BLaER1 treated with 17β-estradiol and CSF1 and Interleukin-3, amounts not matched to agents 10 nM and 100 nM (cell line): ENCODE measurements around the gene TRPM2.

Experiments
- H3K27ac ChIP-seq, 11 experiments: shearing (Covaris generic); formaldehyde crosslinking; 2 replicates each; pipeline ENCODE4 v1.8.1; 2022
- H3K27me3 ChIP-seq, 11 experiments: shearing (Covaris generic); formaldehyde crosslinking; 2 replicates each; pipeline ENCODE4 v1.8.1; 2022
- H3K36me3 ChIP-seq, 11 experiments: shearing (Covaris generic); formaldehyde crosslinking; 2 replicates each; pipeline ENCODE4 v1.8.1; 2022
- H3K4me1 ChIP-seq, 10 experiments: shearing (Covaris generic); formaldehyde crosslinking; 2 replicates each; pipeline ENCODE4 v1.8.1; 2022
- H3K4me2 ChIP-seq, 11 experiments: shearing (Covaris generic); formaldehyde crosslinking; 2 replicates each; pipeline ENCODE4 v1.8.1; 2022
- H3K4me3 ChIP-seq, 10 experiments: shearing (Covaris generic); formaldehyde crosslinking; 2 replicates each; pipeline ENCODE4 v1.8.1; 2022
- H3K9ac ChIP-seq, 11 experiments: shearing (Covaris generic); formaldehyde crosslinking; 2 replicates each; pipeline ENCODE4 v1.8.1; 2022
- H3K9me3 ChIP-seq, 11 experiments: shearing (Covaris generic); formaldehyde crosslinking; replicated peaks in 1 of 11; 2 replicates each; pipeline ENCODE4 v1.8.1; 2022
- H4K20me1 ChIP-seq, 11 experiments: shearing (Covaris generic); formaldehyde crosslinking; 2 replicates each; pipeline ENCODE4 v1.8.1; 2022
- Cebpa-rat ChIP-seq, 11 experiments: shearing (Covaris generic); IDR thresholded peaks; 2 replicates each; pipeline ENCODE4 v1.8.1; 2022

The TRPM2 gene

GRCh38 chr21:44312716-44313115 is 40.7 kb upstream of the TRPM2 start:
- Histone ChIP-seq H3K27ac (no peak overlapping the region), H3K9me3 (no peaks in the 10 kb centered on the region), H3K36me3 (peaks cover 76 to 100% (median 96%) of the 10 kb centered on the region in 11 experiments), H3K4me1 (peaks cover 0 to 29% (median 27%) of the 10 kb centered on the region in 10 experiments; a peak in 14 of 20 replicates), H3K4me3 (no peak overlapping the region), H3K9ac (no peak overlapping the region; a peak in 1 of 22 replicates), H4K20me1 (peaks cover 26 to 100% (median 93%) of the 10 kb centered on the region in 11 experiments), H3K27me3 (no peaks in the 10 kb centered on the region), H3K4me2 (no peak overlapping the region)
- no peak for TF ChIP-seq Cebpa-rat (IDR thresholded peaks at IDR 0.05)

- Histone ChIP-seq H3K4me1 (peaks cover 0 to 22% (median 19%) of the 10 kb centered on the region in 10 experiments; a peak in 14 of 20 replicates), H3K36me3 (peaks cover 78 to 100% (median 96%) of the 10 kb centered on the region in 11 experiments), H3K4me2 (no peak overlapping the region), H3K4me3 (no peak overlapping the region), H4K20me1 (peaks cover 22 to 100% (median 88%) of the 10 kb centered on the region in 11 experiments), H3K9ac (no peak overlapping the region), H3K27ac (no peak overlapping the region), H3K27me3 (no peaks in the 10 kb centered on the region), H3K9me3 (no peaks in the 10 kb centered on the region)
- TF ChIP-seq Cebpa-rat (IDR thresholded peaks at IDR 0.05): no peak
Measured at GRCh38 chr21:44313451-44313850, 40.0 kb upstream of the TRPM2 start.

- peaks cover 21 to 100% (median 82%) of the 10 kb centered on the region in 11 experiments for H4K20me1 ChIP-seq
- H3K36me3 ChIP-seq: peaks cover 84 to 100% (median 98%) of the 10 kb centered on the region in 11 experiments
Measured at GRCh38 chr21:44314128-44314527, 39.3 kb upstream of the TRPM2 start.

GRCh38 chr21:44314561-44314960 is 38.9 kb upstream of the TRPM2 start:
- Histone ChIP-seq H3K27ac (no peak overlapping the region), H4K20me1 (peaks cover 17 to 100% (median 81%) of the 10 kb centered on the region in 11 experiments), H3K4me1 (peaks cover 0 to 11% (median 8%) of the 10 kb centered on the region in 10 experiments; a peak in 14 of 20 replicates), H3K4me3 (no peak overlapping the region), H3K9me3 (no peaks in the 10 kb centered on the region), H3K9ac (no peak overlapping the region), H3K4me2 (no peak overlapping the region), H3K36me3 (peaks cover 85 to 100% (median 99%) of the 10 kb centered on the region in 11 experiments), H3K27me3 (no peaks in the 10 kb centered on the region)
- TF ChIP-seq Cebpa-rat (IDR thresholded peaks at IDR 0.05): no peak

More at GRCh38 chr21:44314128-44314527, 39.3 kb upstream of the TRPM2 start:
- no peak for TF ChIP-seq Cebpa-rat (IDR thresholded peaks at IDR 0.05)
- Histone ChIP-seq H3K4me2 (no peak overlapping the region), H3K4me1 (peaks cover 0 to 15% (median 13%) of the 10 kb centered on the region in 10 experiments; a peak in 14 of 20 replicates), H3K9ac (no peak overlapping the region), H3K9me3 (no peaks in the 10 kb centered on the region), H3K27ac (no peak overlapping the region), H3K27me3 (no peaks in the 10 kb centered on the region), H3K4me3 (no peak overlapping the region)

GRCh38 chr21:44315691-44316203 is 37.7 kb upstream of the TRPM2 start:
- Histone ChIP-seq H3K9ac (peak overlapping the region in 1 of 11 experiments; percentile 37; a peak in 1 of 22 replicates), H3K4me3 (no peak overlapping the region), H3K4me2 (no peak overlapping the region), H3K9me3 (no peaks in the 10 kb centered on the region), H3K27ac (peak overlapping the region in 3 of 11 experiments; percentile 8 to 43 (median 40); a peak in 5 of 22 replicates), H3K36me3 (peaks cover 85 to 100% (median 99%) of the 10 kb centered on the region in 11 experiments), H3K4me1 (no peaks in the 10 kb centered on the region), H3K27me3 (no peaks in the 10 kb centered on the region), H4K20me1 (peaks cover 5 to 100% (median 74%) of the 10 kb centered on the region in 11 experiments; a peak in 20 of 22 replicates)
- TF ChIP-seq Cebpa-rat (IDR thresholded peaks at IDR 0.05): no peak

- peaks cover 81 to 98% (median 96%) of the 10 kb centered on the region in 11 experiments for H3K36me3 ChIP-seq
- TF ChIP-seq Cebpa-rat (IDR thresholded peaks at IDR 0.05): no peak
Measured at GRCh38 chr21:44316277-44316900, 37.0 kb upstream of the TRPM2 start.

GRCh38 chr21:44317241-44317782 is 36.1 kb upstream of the TRPM2 start:
- H3K36me3 ChIP-seq: peaks cover 81 to 98% (median 96%) of the 10 kb centered on the region in 11 experiments
- no peak overlapping the region for H3K4me3 ChIP-seq
- no peak for TF ChIP-seq Cebpa-rat (IDR thresholded peaks at IDR 0.05)
- no peak overlapping the region; a peak in 1 of 22 replicates for H3K9ac ChIP-seq
- no peaks in the 10 kb centered on the region for H3K27me3 ChIP-seq
- H3K27ac ChIP-seq: no peak overlapping the region
- no peaks in the 10 kb centered on the region for H3K9me3 ChIP-seq
- H3K4me1 ChIP-seq: no peaks in the 10 kb centered on the region
- H4K20me1 ChIP-seq: peaks cover 4 to 98% (median 64%) of the 10 kb centered on the region in 11 experiments; a peak in 18 of 22 replicates
- no peak overlapping the region for H3K4me2 ChIP-seq

More at GRCh38 chr21:44316277-44316900, 37.0 kb upstream of the TRPM2 start:
- Histone ChIP-seq H3K4me1 (no peaks in the 10 kb centered on the region), H3K9me3 (no peaks in the 10 kb centered on the region), H3K27me3 (no peaks in the 10 kb centered on the region), H3K27ac (no peak overlapping the region; a peak in 1 of 22 replicates), H4K20me1 (peaks cover 4 to 98% (median 70%) of the 10 kb centered on the region in 11 experiments; a peak in 19 of 22 replicates), H3K4me2 (no peak overlapping the region), H3K4me3 (no peak overlapping the region), H3K9ac (no peak overlapping the region; a peak in 1 of 22 replicates)

GRCh38 chr21:44317871-44318270 is 35.5 kb upstream of the TRPM2 start:
- peaks cover 4 to 98% (median 62%) of the 10 kb centered on the region in 11 experiments; a peak in 18 of 22 replicates for H4K20me1 ChIP-seq
- no peaks in the 10 kb centered on the region for H3K9me3 ChIP-seq
- peaks cover 81 to 98% (median 96%) of the 10 kb centered on the region in 11 experiments for H3K36me3 ChIP-seq
- no peak overlapping the region for H3K9ac ChIP-seq
- no peak overlapping the region for H3K27ac ChIP-seq
- H3K4me2 ChIP-seq: no peak overlapping the region
- H3K4me3 ChIP-seq: no peak overlapping the region
- TF ChIP-seq Cebpa-rat (IDR thresholded peaks at IDR 0.05): no peak
- H3K4me1 ChIP-seq: no peaks in the 10 kb centered on the region
- H3K27me3 ChIP-seq: no peaks in the 10 kb centered on the region
